Stomach (tissue), 9 donors: ENCODE results near the gene CPED1. TPM values are rescaled to one million over a fixed set of nuclear protein-coding genes. Genes with fewer than 3 reads are reported as not detected.
"Not testable (repeated sequence)": the region's sequence is repeated elsewhere in the genome, so short reads cannot be mapped to it uniquely, and the experiment has no call there.

ENCODE experiments used
- DNase-seq, 2 donors: peaks; one replicate each; pipeline versions ENCODE4 v3.0.0 to v3.0.0-alpha.2; 2013 to 2019
- H3K27ac ChIP-seq, 5 donors: fragments of 200-600 bp in 4 of 5; sonication (generic) in 4 of 5; one replicate each; pipeline ENCODE4 v1.5.1; 2013 to 2019; ENCODE audit warnings: mild to moderate bottlenecking in 1 of 5, moderate library complexity in 1 of 5
- H3K27me3 ChIP-seq, 3 donors: fragments of 200-600 bp; sonication (generic); one replicate each; pipeline ENCODE4 v1.5.1; 2017 to 2019; ENCODE audit warnings: mixed run types in 1 of 3
- H3K36me3 ChIP-seq, 4 donors: fragments of 200-600 bp; sonication (generic); 1 replicate in 3 of 4; 2 replicates in 1 of 4; pipeline ENCODE4 v1.5.1; 2016 to 2019
- H3K4me1 ChIP-seq, 4 donors: fragments of 200-600 bp; sonication (generic); one replicate each; pipeline ENCODE4 v1.5.1; 2016 to 2019
- H3K4me3 ChIP-seq, 4 donors: fragments of 200-600 bp; sonication (generic) in 3 of 4; one replicate each; pipeline ENCODE4 v1.5.1; 2016 to 2019; ENCODE audit warnings: mild to moderate bottlenecking in 1 of 4
- H3K9me3 ChIP-seq, 4 donors: fragments of 200-600 bp; sonication (generic); one replicate each; pipeline ENCODE4 v1.5.1; 2016 to 2019
- EP300 ChIP-seq: sonication (generic); formaldehyde crosslinking; IDR thresholded peaks from one replicate; pipeline ENCODE4 v1.6.1; 2017; ENCODE audit warnings: antibody characterized with exemption
- POLR2A ChIP-seq, 4 donors: fragments of 450-650 bp; IDR thresholded peaks; one replicate each; pipeline ENCODE4 v1.6.1; 2016; ENCODE audit warnings: antibody characterized with exemption in 4 of 4, control low read depth in 2 of 4, mild to moderate bottlenecking in 1 of 4, moderate library complexity in 1 of 4
- POLR2AphosphoS5 ChIP-seq, 3 donors: sonication (generic); formaldehyde crosslinking; IDR thresholded peaks; one replicate each; pipeline ENCODE4 v1.6.1; 2016; ENCODE audit warnings: antibody characterized with exemption in 3 of 3
- WGBS, 5 donors: extraction: QIAGEN DNeasy Blood & Tissue Kit in 3 of 5; methylation state at CpG; one replicate each; pipeline versions ENCODE4 v1.1.5 to v1.1.7; 2013 to 2018; 5-methylcytosine and 5-hydroxymethylcytosine counted together
- intact Hi-C: fragments of 100-400 bp; cut with DNase I; formaldehyde crosslinking; loops from one replicate; pipeline ENCODE4 v1.15.1; 2023; ENCODE audit warnings: low total_unique reads
- polyA plus RNA-seq, 3 donors: library from polyadenylated mRNA; stranded (reverse); fragments of 200-250 nt; gene quantifications; one replicate each; pipeline ENCODE4 v1.2.3, GENCODE V29; 2013
- total RNA-seq, 5 donors: library from RNA; depleted of rRNA; stranded (reverse); fragments of >200 nt; gene quantifications; one replicate each; pipeline versions ENCODE4 v1.1.0 to v1.2.3, GENCODE V29; 2014 to 2016
- TF ChIP-seq, protein P1 (sequence below), 7 experiments: fragments of 450-650 bp in 4 of 7; fragments of 200-600 bp in 3 of 7; sonication (generic) in 3 of 7; IDR thresholded peaks; one replicate each; pipeline ENCODE4 v1.5.1; 2016 to 2019; ENCODE audit warnings: antibody characterized with exemption in 7 of 7, control low read depth in 2 of 7, mild to moderate bottlenecking in 1 of 7
- donor health status: healthy with polysubstance abuse.
- donor health status: Bipolar disorder and iron deficiency.
- donor health status: healthy.

CPED1 gene
- total and polyA plus RNA-seq, 8 donors: 3.0 to 58.7 (median 15.9) TPM

DNA sequence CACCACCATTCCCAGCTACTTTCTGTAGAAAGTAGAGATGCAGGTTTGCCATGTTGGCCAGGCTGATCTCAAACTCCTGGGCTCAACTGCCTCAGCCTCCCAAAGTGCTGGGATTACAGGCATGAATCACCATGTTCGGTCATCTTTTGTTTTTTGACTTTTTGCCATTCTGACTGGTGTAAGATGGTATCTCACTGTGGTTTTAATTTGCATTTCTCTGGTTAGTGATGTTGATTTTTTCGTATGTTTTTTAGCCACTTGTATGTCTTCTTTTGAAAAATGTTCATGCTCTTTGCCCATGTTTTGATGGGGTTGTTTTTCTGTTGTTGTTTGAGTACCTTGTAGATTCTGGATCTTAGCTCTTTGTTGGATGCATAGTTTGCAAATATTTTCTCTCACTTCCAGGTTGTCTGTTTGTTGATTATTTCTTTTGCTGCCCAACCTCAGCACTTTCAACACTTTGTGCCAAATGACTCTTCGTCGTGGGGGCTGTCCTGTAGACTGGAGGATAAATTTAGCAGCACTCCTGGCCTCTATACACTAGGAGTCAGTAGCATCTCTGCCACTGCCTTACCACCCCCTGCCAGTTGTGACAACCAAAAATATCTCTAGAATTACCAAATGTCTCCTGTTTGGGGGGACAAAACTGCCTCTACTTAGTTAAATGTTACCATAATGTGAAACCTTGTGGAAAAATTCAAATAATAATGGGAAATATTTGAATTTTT is 6.5 kb upstream of the CPED1 start:
- TF ChIP-seq, protein P1, sequence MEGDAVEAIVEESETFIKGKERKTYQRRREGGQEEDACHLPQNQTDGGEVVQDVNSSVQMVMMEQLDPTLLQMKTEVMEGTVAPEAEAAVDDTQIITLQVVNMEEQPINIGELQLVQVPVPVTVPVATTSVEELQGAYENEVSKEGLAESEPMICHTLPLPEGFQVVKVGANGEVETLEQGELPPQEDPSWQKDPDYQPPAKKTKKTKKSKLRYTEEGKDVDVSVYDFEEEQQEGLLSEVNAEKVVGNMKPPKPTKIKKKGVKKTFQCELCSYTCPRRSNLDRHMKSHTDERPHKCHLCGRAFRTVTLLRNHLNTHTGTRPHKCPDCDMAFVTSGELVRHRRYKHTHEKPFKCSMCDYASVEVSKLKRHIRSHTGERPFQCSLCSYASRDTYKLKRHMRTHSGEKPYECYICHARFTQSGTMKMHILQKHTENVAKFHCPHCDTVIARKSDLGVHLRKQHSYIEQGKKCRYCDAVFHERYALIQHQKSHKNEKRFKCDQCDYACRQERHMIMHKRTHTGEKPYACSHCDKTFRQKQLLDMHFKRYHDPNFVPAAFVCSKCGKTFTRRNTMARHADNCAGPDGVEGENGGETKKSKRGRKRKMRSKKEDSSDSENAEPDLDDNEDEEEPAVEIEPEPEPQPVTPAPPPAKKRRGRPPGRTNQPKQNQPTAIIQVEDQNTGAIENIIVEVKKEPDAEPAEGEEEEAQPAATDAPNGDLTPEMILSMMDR (IDR thresholded peaks at IDR 0.05): no peak
- intact Hi-C loops: loop anchor here (10.0 kb wide), 1 partner anchor 133 kb away; no protein-coding TSS in a partner anchor
- 66 to 84% (median 76%) methylated on average over 4 of the region's 4 CpGs for WGBS, 5 donors

DNA sequence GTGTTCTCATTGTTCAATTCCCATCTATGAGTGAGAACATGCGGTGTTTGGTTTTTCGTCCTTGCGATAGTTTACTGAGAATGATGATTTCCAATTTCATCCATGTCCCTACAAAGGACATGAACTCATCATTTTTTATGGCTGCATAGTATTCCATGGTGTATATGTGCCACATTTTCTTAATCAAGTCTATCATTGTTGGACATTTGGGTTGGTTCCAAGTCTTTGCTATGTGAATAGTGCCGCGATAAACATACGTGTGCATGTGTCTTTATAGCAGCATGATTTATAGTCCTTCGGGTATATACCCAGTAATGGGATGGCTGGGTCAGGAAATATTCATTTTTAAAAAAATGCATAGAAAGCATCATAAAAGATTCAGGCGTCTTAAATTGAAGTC is 4.9 kb upstream of the CPED1 start:
- H3K36me3 ChIP-seq, H3K27me3 ChIP-seq, H3K4me3 ChIP-seq, DNase-seq, H3K27ac ChIP-seq, H3K9me3 ChIP-seq: not testable (repeated sequence)
- intact Hi-C loops: loop anchor here (10.0 kb wide), 1 partner anchor 131 kb away; no protein-coding TSS in a partner anchor
- 93 to 98% (median 95%) methylated on average over 5 to 7 of the region's 8 CpGs for WGBS, 5 donors
- H3K4me1 ChIP-seq: peaks cover 0 to 14% (median 11%) of the 10 kb centered on the region in 4 donors

More for the DNA sequence above, 6.5 kb upstream of the CPED1 start:
- H3K36me3 ChIP-seq: peaks cover 0 to 4% (median 1%) of the 10 kb centered on the region in 4 donors
- H3K27ac ChIP-seq: no peak overlapping the region
- H3K4me1 ChIP-seq: no peaks in the 10 kb centered on the region
- DNase-seq: no peak
- H3K9me3 ChIP-seq: no peaks in the 10 kb centered on the region
- no peak overlapping the region for H3K4me3 ChIP-seq
- H3K27me3 ChIP-seq: no peaks in the 10 kb centered on the region

DNA sequence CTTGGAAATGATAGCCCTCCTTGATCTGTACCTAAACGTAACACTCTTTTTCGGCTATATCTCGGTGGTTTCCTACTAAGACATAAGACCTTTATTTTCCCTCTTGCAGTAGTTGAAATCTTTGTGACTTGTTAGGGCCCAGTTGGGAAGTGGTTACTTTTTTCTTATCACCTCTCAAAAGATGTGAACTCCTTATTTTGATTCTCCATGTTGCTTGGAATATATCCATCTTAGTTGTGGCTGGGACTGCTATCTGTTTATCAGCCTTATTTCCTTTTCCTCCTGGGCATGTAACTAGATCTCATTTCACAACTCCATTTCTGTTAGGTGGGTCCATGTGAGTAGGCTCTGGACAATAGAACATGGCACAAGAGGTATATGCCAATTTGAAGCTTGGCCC is 4.1 kb upstream of the CPED1 start:
- no peak overlapping the region for H3K27ac ChIP-seq
- WGBS, 5 donors: 90 to 96% (median 91%) methylated on average over 3 of the region's 3 CpGs
- no peaks in the 10 kb centered on the region for H3K9me3 ChIP-seq
- DNase-seq: no peak
- H3K27me3 ChIP-seq: peaks cover 0 to 3% (median 2%) of the 10 kb centered on the region in 3 donors
- no peak for TF ChIP-seq POLR2AphosphoS5 (IDR thresholded peaks at IDR 0.05)
- TF ChIP-seq, protein P1 (IDR thresholded peaks at IDR 0.05): no peak
- TF ChIP-seq EP300: no peak
- TF ChIP-seq POLR2A (IDR thresholded peaks at IDR 0.05): no peak
- no peak overlapping the region for H3K4me3 ChIP-seq
- peaks cover 0 to 19% (median 14%) of the 10 kb centered on the region in 4 donors for H3K4me1 ChIP-seq
- H3K36me3 ChIP-seq: no peaks in the 10 kb centered on the region
- intact Hi-C loops: loop anchor here (10.0 kb wide), 1 partner anchor 130 kb away; no protein-coding TSS in a partner anchor

DNA sequence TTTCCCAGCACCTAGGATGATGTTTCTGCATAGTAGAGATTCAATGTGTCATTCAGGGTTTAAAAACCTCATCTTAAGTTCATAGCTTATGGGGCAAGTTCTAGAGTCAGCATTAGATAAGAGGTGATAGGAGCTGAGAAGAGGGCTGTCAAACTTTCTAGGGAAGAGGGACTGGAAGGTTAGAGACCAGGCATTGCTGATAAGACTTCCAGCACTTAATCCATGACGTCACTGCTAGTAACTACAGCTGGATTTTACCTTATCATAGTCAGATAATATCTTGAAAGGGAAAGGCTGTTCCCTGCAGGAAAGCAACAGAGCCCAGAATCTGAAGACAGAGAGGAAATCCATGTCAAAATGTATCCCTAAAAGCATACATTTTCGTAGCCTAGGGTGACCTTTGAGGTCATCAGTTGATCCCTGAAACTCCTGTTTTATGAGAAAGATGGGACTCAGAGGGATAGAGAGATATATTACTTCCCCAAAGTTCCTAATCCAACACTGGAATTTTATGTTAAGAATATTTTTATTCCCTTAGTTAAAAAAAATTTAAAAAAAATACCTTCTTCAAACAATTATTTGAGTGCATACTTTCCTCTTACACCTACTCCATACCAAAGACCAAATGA is 3.3 kb upstream of the CPED1 start:
- H3K27me3 ChIP-seq: peaks cover 0 to 5% (median 3%) of the 10 kb centered on the region in 3 donors
- no peak for DNase-seq
- H3K9me3 ChIP-seq: no peaks in the 10 kb centered on the region
- H3K36me3 ChIP-seq: no peaks in the 10 kb centered on the region
- intact Hi-C loops: loop anchor here (5.0 to 10.0 kb wide), 2 partner anchors 97 to 130 kb away; no protein-coding TSS in a partner anchor
- peaks cover 0 to 21% (median 14%) of the 10 kb centered on the region in 4 donors for H3K4me1 ChIP-seq
- no peak overlapping the region for H3K27ac ChIP-seq
- 16 to 60% (median 31%) methylated on average over 2 of the region's 2 CpGs for WGBS, 5 donors
- no peak for TF ChIP-seq EP300
- TF ChIP-seq POLR2A (IDR thresholded peaks at IDR 0.05): no peak
- TF ChIP-seq, protein P1 (IDR thresholded peaks at IDR 0.05): no peak
- TF ChIP-seq POLR2AphosphoS5 (IDR thresholded peaks at IDR 0.05): no peak
- H3K4me3 ChIP-seq: no peak overlapping the region
